ENCODE data around the gene B4GALT5.

DNA sequence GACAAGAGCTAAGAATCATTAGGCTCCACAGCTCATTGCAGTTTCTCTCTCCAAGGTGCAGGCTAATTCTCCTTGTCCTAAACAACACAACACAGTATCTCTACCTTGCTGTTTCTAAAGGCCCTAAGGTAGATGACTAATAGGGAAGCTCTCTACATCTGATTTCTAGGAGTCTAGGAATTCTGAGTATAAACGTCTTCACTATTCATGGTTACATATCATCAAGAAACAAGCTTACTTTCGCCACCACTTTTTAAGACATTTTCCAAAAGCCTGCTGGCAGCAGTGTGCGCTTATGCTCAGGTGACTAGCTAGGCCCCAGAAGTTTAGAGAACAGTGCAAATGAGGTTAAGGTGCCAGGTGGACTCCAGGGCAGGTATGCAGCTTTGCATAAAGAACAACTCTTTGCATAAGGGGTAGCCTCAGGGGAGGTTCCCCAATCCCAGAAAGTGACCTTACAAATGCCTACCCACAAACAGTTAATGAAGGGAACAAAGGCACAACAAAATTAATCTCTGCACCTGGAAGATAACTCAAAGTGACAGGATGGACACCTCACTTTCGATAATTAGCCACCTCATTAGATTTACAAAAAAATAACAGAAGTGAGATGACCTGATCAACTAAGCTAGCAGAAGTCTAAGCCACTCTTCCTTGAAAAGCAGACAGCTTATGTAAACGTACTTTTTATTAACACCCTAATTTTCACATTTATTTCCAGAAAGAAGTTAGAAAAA lies 20.1 kb downstream of the B4GALT5 start:
- no peak for TF ChIP-seq CTCF (IDR thresholded peaks at IDR 0.05)
- TF ChIP-seq ZBTB21 (CRISPR knock-in tag; IDR thresholded peaks at IDR 0.05; ENCODE audit: borderline replicate concordance): no peak
- TF ChIP-seq, protein P1, sequence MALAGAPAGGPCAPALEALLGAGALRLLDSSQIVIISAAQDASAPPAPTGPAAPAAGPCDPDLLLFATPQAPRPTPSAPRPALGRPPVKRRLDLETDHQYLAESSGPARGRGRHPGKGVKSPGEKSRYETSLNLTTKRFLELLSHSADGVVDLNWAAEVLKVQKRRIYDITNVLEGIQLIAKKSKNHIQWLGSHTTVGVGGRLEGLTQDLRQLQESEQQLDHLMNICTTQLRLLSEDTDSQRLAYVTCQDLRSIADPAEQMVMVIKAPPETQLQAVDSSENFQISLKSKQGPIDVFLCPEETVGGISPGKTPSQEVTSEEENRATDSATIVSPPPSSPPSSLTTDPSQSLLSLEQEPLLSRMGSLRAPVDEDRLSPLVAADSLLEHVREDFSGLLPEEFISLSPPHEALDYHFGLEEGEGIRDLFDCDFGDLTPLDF (CRISPR knock-in tag; IDR thresholded peaks at IDR 0.05): no peak
- no peak for TF ChIP-seq ZNF281 (CRISPR knock-in tag; IDR thresholded peaks at IDR 0.05)
- TF ChIP-seq SMAD3 (CRISPR knock-in tag; IDR thresholded peaks at IDR 0.05; ENCODE audit: borderline replicate concordance): no peak
- TF ChIP-seq, protein P2, sequence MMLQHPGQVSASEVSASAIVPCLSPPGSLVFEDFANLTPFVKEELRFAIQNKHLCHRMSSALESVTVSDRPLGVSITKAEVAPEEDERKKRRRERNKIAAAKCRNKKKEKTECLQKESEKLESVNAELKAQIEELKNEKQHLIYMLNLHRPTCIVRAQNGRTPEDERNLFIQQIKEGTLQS (CRISPR knock-in tag; conservative IDR thresholded peaks at IDR 0.05): no peak
- TF ChIP-seq STAT6 (CRISPR knock-in tag; conservative IDR thresholded peaks at IDR 0.05; ENCODE audit: low read depth): no peak
- TF ChIP-seq, protein P3, sequence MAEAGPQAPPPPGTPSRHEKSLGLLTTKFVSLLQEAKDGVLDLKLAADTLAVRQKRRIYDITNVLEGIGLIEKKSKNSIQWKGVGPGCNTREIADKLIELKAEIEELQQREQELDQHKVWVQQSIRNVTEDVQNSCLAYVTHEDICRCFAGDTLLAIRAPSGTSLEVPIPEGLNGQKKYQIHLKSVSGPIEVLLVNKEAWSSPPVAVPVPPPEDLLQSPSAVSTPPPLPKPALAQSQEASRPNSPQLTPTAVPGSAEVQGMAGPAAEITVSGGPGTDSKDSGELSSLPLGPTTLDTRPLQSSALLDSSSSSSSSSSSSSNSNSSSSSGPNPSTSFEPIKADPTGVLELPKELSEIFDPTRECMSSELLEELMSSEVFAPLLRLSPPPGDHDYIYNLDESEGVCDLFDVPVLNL (CRISPR knock-in tag; IDR thresholded peaks at IDR 0.05; ENCODE audit: borderline replicate concordance, low read depth): no peak
- TF ChIP-seq JUN (CRISPR knock-in tag; IDR thresholded peaks at IDR 0.05): no peak
- no peak for TF ChIP-seq FOXP1 (CRISPR knock-in tag; IDR thresholded peaks at IDR 0.05; ENCODE audit: borderline replicate concordance)
- no peak for TF ChIP-seq ZNF317 (CRISPR knock-in tag; IDR thresholded peaks at IDR 0.05; ENCODE audit: borderline replicate concordance, low read depth)
- TF ChIP-seq TEAD4 (CRISPR knock-in tag; IDR thresholded peaks at IDR 0.05): no peak
- TF ChIP-seq, protein P4, sequence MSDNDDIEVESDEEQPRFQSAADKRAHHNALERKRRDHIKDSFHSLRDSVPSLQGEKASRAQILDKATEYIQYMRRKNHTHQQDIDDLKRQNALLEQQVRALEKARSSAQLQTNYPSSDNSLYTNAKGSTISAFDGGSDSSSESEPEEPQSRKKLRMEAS (CRISPR knock-in tag; IDR thresholded peaks at IDR 0.05): no peak
- no peak for TF ChIP-seq NFYB (CRISPR knock-in tag; conservative IDR thresholded peaks at IDR 0.05; ENCODE audit: low read depth)
